IMR-90 (cell line): ENCODE results near the gene EPB41L4A. TPM values are rescaled to one million over a fixed set of nuclear protein-coding genes. Genes with fewer than 3 reads are reported as not detected.

ENCODE experiments used
- ATAC-seq: fragments of 200-7000 bp; cut with Tn5 transposase; 2 replicates; pipeline ENCODE4 v1.9.1; 2020; ENCODE audit warnings: low read depth, mild to moderate bottlenecking, moderate library complexity
- BruUV-seq: library from RNA; stranded (reverse); fragments of 400-500 nt; replicated peaks from 2 replicates; lab custom pipeline; 2021; lab: Mats Ljungman, UMichigan
- CTCF ChIA-PET: fragments of 300-600 bp; formaldehyde crosslinking; extraction: SDS; loops from one replicate; lab custom pipeline; 2021; ENCODE audit warnings: antibody characterized with exemption; lab: Yijun Ruan, JAX
- POLR2A ChIA-PET: fragments of 300-600 bp; sonication (Branson Sonifier 250); formaldehyde crosslinking; loops from one replicate; lab custom pipeline; 2022; ENCODE audit warnings: antibody characterized with exemption; ENCODE audit not compliant: unreplicated experiment; lab: Charles Lee
- DNase-seq: peaks from one replicate; pipeline ENCODE4 v3.0.0; 2013
- H2AFZ ChIP-seq: replicated peaks from 2 replicates; pipeline ENCODE3; 2013; ENCODE audit warnings: low read length, mild to moderate bottlenecking; ENCODE audit not compliant: poor library complexity
- H2AK5ac ChIP-seq: 2 replicates; pipeline ENCODE4 v1.6.1; 2013; ENCODE audit warnings: low read depth, low read length, inconsistent platforms
- H2AK9ac ChIP-seq: replicated peaks from 2 replicates; pipeline ENCODE3; 2013; ENCODE audit warnings: mild to moderate bottlenecking, low read depth, low read length, moderate library complexity; ENCODE audit not compliant: poor library complexity
- H2BK120ac ChIP-seq: 2 replicates; pipeline ENCODE4 v1.6.1; 2013; ENCODE audit warnings: low read depth, low read length, inconsistent platforms
- H2BK15ac ChIP-seq: 3 replicates; pipeline ENCODE4 v1.6.1; 2013; ENCODE audit warnings: low read depth, low read length, inconsistent platforms
- H2BK20ac ChIP-seq: 2 replicates; pipeline ENCODE4 v1.6.1; 2013; ENCODE audit warnings: low read depth, mild to moderate bottlenecking, inconsistent platforms, low read length, moderate library complexity
- H2BK5ac ChIP-seq: 2 replicates; pipeline ENCODE4 v1.6.1; 2013; ENCODE audit warnings: mild to moderate bottlenecking, low read depth, low read length, inconsistent platforms; ENCODE audit not compliant: poor library complexity, severe bottlenecking
- H3K14ac ChIP-seq: replicated peaks from 2 replicates; pipeline ENCODE4 v1.6.1; 2013; ENCODE audit warnings: low read depth, low read length, inconsistent platforms
- H3K18ac ChIP-seq: 2 replicates; pipeline ENCODE4 v1.6.1; 2013; ENCODE audit warnings: low read depth, low read length, control low read depth
- H3K23ac ChIP-seq: 2 replicates; pipeline ENCODE4 v1.6.1; 2013; ENCODE audit warnings: low read depth, low read length, inconsistent platforms
- H3K27ac ChIP-seq: 2 replicates; pipeline ENCODE4 v1.5.1; 2013; ENCODE audit warnings: mild to moderate bottlenecking, control low read depth, low read length; ENCODE audit not compliant: insufficient read depth
- H3K27me3 ChIP-seq: 2 replicates; pipeline ENCODE4 v1.6.1; 2013; ENCODE audit warnings: low read length; ENCODE audit not compliant: control insufficient read depth, insufficient read depth
- H3K36me3 ChIP-seq: 2 replicates; pipeline ENCODE4 v1.6.1; 2013; ENCODE audit warnings: low read length, mixed read lengths; ENCODE audit not compliant: control insufficient read depth, insufficient read depth
- H3K4ac ChIP-seq: 2 replicates; pipeline ENCODE4 v1.6.1; 2013; ENCODE audit warnings: low read depth, low read length, inconsistent platforms
- H3K4me1 ChIP-seq: 2 replicates; pipeline ENCODE4 v1.6.1; 2013; ENCODE audit warnings: low read length, mixed read lengths; ENCODE audit not compliant: control insufficient read depth, insufficient read depth
- H3K4me2 ChIP-seq: 2 replicates; pipeline ENCODE4 v1.6.1; 2013; ENCODE audit warnings: low read depth, mild to moderate bottlenecking, control low read depth, low read length, moderate library complexity
- H3K4me3 ChIP-seq: 2 replicates; pipeline ENCODE4 v1.5.1; 2013; ENCODE audit warnings: low read depth, mild to moderate bottlenecking, control low read depth, low read length, moderate library complexity; ENCODE audit not compliant: insufficient read depth
- H3K56ac ChIP-seq: 2 replicates; pipeline ENCODE4 v1.6.1; 2013; ENCODE audit warnings: low read length, inconsistent platforms; ENCODE audit not compliant: insufficient read depth; ENCODE audit errors: extremely low read depth
- H3K79me1 ChIP-seq, 2 experiments: 2 replicates each; pipeline ENCODE4 v1.6.1; 2013; ENCODE audit warnings: low read length in 2 of 2, inconsistent platforms in 1 of 2, low read depth in 1 of 2
- H3K9ac ChIP-seq: 2 replicates; pipeline ENCODE4 v1.6.1; 2013; ENCODE audit warnings: low read depth, low read length, control low read depth
- H3K9me1 ChIP-seq: 2 replicates; pipeline ENCODE4 v1.6.1; 2013; ENCODE audit warnings: low read length, inconsistent platforms; ENCODE audit not compliant: insufficient read depth
- H3K9me3 ChIP-seq: 2 replicates; pipeline ENCODE4 v1.6.1; 2013; ENCODE audit warnings: low read length; ENCODE audit not compliant: control insufficient read depth, insufficient read depth
- H4K20me1 ChIP-seq: 2 replicates; pipeline ENCODE4 v1.6.1; 2013; ENCODE audit warnings: low read length, inconsistent platforms; ENCODE audit not compliant: insufficient read depth
- H4K5ac ChIP-seq: 2 replicates; pipeline ENCODE4 v1.6.1; 2013; ENCODE audit warnings: mild to moderate bottlenecking, low read depth, low read length, control low read depth
- H4K8ac ChIP-seq, 2 experiments: 2 replicates each; pipeline ENCODE4 v1.6.1; 2013; ENCODE audit warnings: low read depth in 2 of 2, low read length in 2 of 2, control low read depth in 1 of 2, inconsistent platforms in 1 of 2
- H4K91ac ChIP-seq: 2 replicates; pipeline ENCODE4 v1.6.1; 2013; ENCODE audit warnings: low read depth, low read length, inconsistent platforms; ENCODE audit not compliant: insufficient read depth
- CTCF ChIP-seq: conservative IDR thresholded peaks from 2 replicates; pipeline ENCODE4 v1.5.1; 2012; ENCODE audit warnings: mild to moderate bottlenecking, low read depth, low read length, improper control_type of control experiment
- ELK1 ChIP-seq: fragments of 150-350 bp; IDR thresholded peaks from 2 replicates; pipeline ENCODE4 v1.6.1; 2016; ENCODE audit warnings: low read depth, mild to moderate bottlenecking, low read length, moderate library complexity, borderline replicate concordance
- FOS ChIP-seq: fragments of 150-350 bp; IDR thresholded peaks from 2 replicates; pipeline ENCODE4 v1.6.1; 2016; ENCODE audit warnings: low read depth, low read length
- MAFK ChIP-seq: IDR thresholded peaks from 2 replicates; pipeline ENCODE4 v1.6.1; 2012; ENCODE audit warnings: low read depth, low read length, improper control_type of control experiment
- MXI1 ChIP-seq: IDR thresholded peaks from 2 replicates; pipeline ENCODE4 v1.6.1; 2012; ENCODE audit warnings: low read depth, mild to moderate bottlenecking, low read length, moderate library complexity, borderline replicate concordance
- NFE2L2 ChIP-seq: fragments of 150-350 bp; IDR thresholded peaks from 2 replicates; pipeline ENCODE4 v1.6.1; 2016; ENCODE audit warnings: low read depth, mild to moderate bottlenecking, low read length
- POLR2A ChIP-seq: IDR thresholded peaks from 2 replicates; pipeline ENCODE4 v1.6.1; 2012; ENCODE audit warnings: mild to moderate bottlenecking, low read depth, low read length
- RCOR1 ChIP-seq: IDR thresholded peaks from 2 replicates; pipeline ENCODE4 v1.6.1; 2012; ENCODE audit warnings: mild to moderate bottlenecking, low read length, improper control_type of control experiment; ENCODE audit not compliant: insufficient replicate concordance
- RFX5 ChIP-seq: IDR thresholded peaks from 2 replicates; pipeline ENCODE4 v1.8.0; 2012; ENCODE audit warnings: low read depth, mild to moderate bottlenecking, low read length, moderate library complexity
- SMC3 ChIP-seq: fragments of 150-350 bp; IDR thresholded peaks from 2 replicates; pipeline ENCODE4 v1.6.1; 2016; ENCODE audit warnings: low read depth, mild to moderate bottlenecking, antibody characterized with exemption, low read length, moderate library complexity
- USF2 ChIP-seq: fragments of 150-350 bp; IDR thresholded peaks from 2 replicates; pipeline ENCODE4 v1.6.1; 2017; ENCODE audit warnings: mild to moderate bottlenecking, antibody characterized with exemption, low read length, low read depth
- WGBS, 2 experiments: methylation state at CpG; one replicate each; pipeline versions ENCODE4 v1.1.5 to v1.1.7; 2013; ENCODE audit warnings: missing lambda C conversion rate in 2 of 2; ENCODE audit not compliant: insufficient read length in 1 of 2; ENCODE audit errors: extremely low coverage in 2 of 2; 5-methylcytosine and 5-hydroxymethylcytosine counted together
- dilution Hi-C: fragments of 300-500 bp; cut with HindIII; formaldehyde crosslinking; loops from one replicate; pipeline ENCODE4 v1.14.3; 2018; ENCODE audit warnings: low sequenced_read_pairs; ENCODE audit not compliant: unreplicated experiment
- in situ Hi-C: fragments of 300-500 bp; cut with MboI; formaldehyde crosslinking; loops from 3 replicates; pipeline ENCODE4 v1.14.3; 2019; ENCODE audit warnings: low sequenced_read_pairs, inconsistent platforms, mixed read lengths
- intact Hi-C: fragments of 100-400 bp; cut with micrococcal nuclease; formaldehyde crosslinking; loops from 2 replicates; pipeline ENCODE4 v1.10.0; 2022
- polyA plus RNA-seq, 3 experiments: library from polyadenylated mRNA; depleted of rRNA; stranded (reverse); fragments of >200 nt; gene quantifications; 2 replicates each; pipeline ENCODE4 v1.2.3, GENCODE V29; 2012; ENCODE audit warnings: low replicate concordance in 1 of 3
- total RNA-seq: library from RNA; depleted of rRNA; stranded (reverse); fragments of >200 nt; gene quantifications from 2 replicates; pipeline ENCODE4 v1.2.3, GENCODE V29; 2012

Gene EPB41L4A
- total and polyA plus RNA-seq, 2 of the 4 experiments (the other 2 are of a cell fraction), result under 0.01 to 0.02 TPM

- no peak for DNase-seq
- Histone ChIP-seq H4K20me1 (no peaks in the 10 kb centered on the region), H3K4ac (no peak overlapping the region), H3K79me1 (no peaks in the 10 kb centered on the region), H3K9me1 (no peaks in the 10 kb centered on the region; the same call in 1 of the 2 replicates), H2BK15ac (no peak overlapping the region), H3K18ac (no peak overlapping the region), H3K4me1 (no peaks in the 10 kb centered on the region), H2AK5ac (no peak overlapping the region), H3K36me3 (no peaks in the 10 kb centered on the region), H3K14ac (no peak overlapping the region), H2BK120ac (no peak overlapping the region), H3K27ac (no peak overlapping the region), H3K27me3 (no peaks in the 10 kb centered on the region), H2AK9ac (no peak overlapping the region), H4K5ac (no peak overlapping the region), H2BK20ac (no peak overlapping the region), H4K91ac (no peak overlapping the region), H2BK5ac (no peak overlapping the region), H3K9me3 (no peaks in the 10 kb centered on the region), H4K8ac (no peak overlapping the region), H3K9ac (no peak overlapping the region), H2AFZ (no peak overlapping the region), H3K4me2 (no peak overlapping the region), H3K56ac (no peak overlapping the region), H3K4me3 (no peak overlapping the region), H3K23ac (no peak overlapping the region)
- in situ Hi-C loops (no loop called here), dilution Hi-C loops (no loop called here), intact Hi-C loops (loop anchor here (10.0 kb wide), 1 partner anchor 209 kb away; the partner anchor contains the start of gene EPB41L4A)
- WGBS, 2 experiments, result no CpG with 5 or more reads among the region's 4 CpGs
- no peak for ATAC-seq
- CTCF ChIA-PET, result interaction anchor here (0.9 kb wide), 1 partner anchor 18 kb away, joined by 5 read pairs; no protein-coding TSS in a partner anchor
- TF ChIP-seq POLR2A, result no peak
- TF ChIP-seq CTCF, result no peak
- TF ChIP-seq MXI1, result no peak
- no peak for TF ChIP-seq ELK1
- no peak for TF ChIP-seq RFX5
- TF ChIP-seq SMC3, result no peak
- no peak for TF ChIP-seq FOS
- TF ChIP-seq MAFK, result no peak
- no peak for TF ChIP-seq RCOR1
- no peak for TF ChIP-seq USF2
- TF ChIP-seq NFE2L2, result no peak
- BruUV-seq, result no TSS peak
- POLR2A ChIA-PET, result no interaction called here
Measured at GRCh38 chr5:112205846-112206245, 213.2 kb downstream of the EPB41L4A start.
